H1 (cell line): ENCODE data around the gene ASZ1. TPM values are rescaled to one million over a fixed set of nuclear protein-coding genes. Genes with fewer than 3 reads are reported as not detected.

Experiments used
- CTCF ChIA-PET: fragments of 300-600 bp; sonication (Branson Sonifier 250); formaldehyde crosslinking; loops from one replicate; lab custom pipeline; 2021; ENCODE audit not compliant: partially characterized antibody; lab: Charles Lee
- POLR2A ChIA-PET: fragments of 300-600 bp; sonication (Branson Sonifier 250); formaldehyde crosslinking; loops from one replicate; lab custom pipeline; 2021; ENCODE audit warnings: inconsistent platforms; ENCODE audit not compliant: partially characterized antibody; lab: Charles Lee
- DNase-seq, 2 experiments: peaks; one replicate each; pipeline versions ENCODE4 v3.0.0 to v3.0.0-alpha.2; 2010 to 2022; ENCODE audit warnings: low spot score in 2 of 2, low read depth in 1 of 2, mixed read lengths in 1 of 2
- FAIRE-seq: peaks from 2 replicates; lab custom pipeline; 2011; peaks lifted over from hg19 to GRCh38; lab: Jason Lieb, UNC
- H2AFZ ChIP-seq: 2 replicates; pipeline ENCODE4 v1.8.1; 2012; ENCODE audit warnings: low read length, inconsistent platforms
- H2AK5ac ChIP-seq: 2 replicates; pipeline ENCODE4 v1.6.1; 2013; ENCODE audit warnings: low read depth, low read length
- H2BK120ac ChIP-seq: replicated peaks from 2 replicates; pipeline ENCODE3; 2013; ENCODE audit warnings: low read depth, low read length, inconsistent platforms
- H2BK12ac ChIP-seq: 2 replicates; pipeline ENCODE4 v1.6.1; 2013; ENCODE audit warnings: low read depth, low read length
- H2BK15ac ChIP-seq: 2 replicates; pipeline ENCODE4 v1.6.1; 2013; ENCODE audit warnings: low read length
- H2BK20ac ChIP-seq: 2 replicates; pipeline ENCODE4 v1.6.1; 2013; ENCODE audit warnings: low read length
- H2BK5ac ChIP-seq: 2 replicates; pipeline ENCODE4 v1.6.1; 2013; ENCODE audit warnings: low read depth, low read length
- H3K14ac ChIP-seq: 2 replicates; pipeline ENCODE4 v1.6.1; 2013; ENCODE audit warnings: inconsistent platforms; ENCODE audit not compliant: insufficient read length
- H3K18ac ChIP-seq: 2 replicates; pipeline ENCODE4 v1.6.1; 2013; ENCODE audit warnings: low read length; ENCODE audit errors: extremely low read depth
- H3K23ac ChIP-seq: 2 replicates; pipeline ENCODE4 v1.6.1; 2013; ENCODE audit warnings: inconsistent platforms; ENCODE audit not compliant: insufficient read length
- H3K23me2 ChIP-seq: 2 replicates; pipeline ENCODE4 v1.6.1; 2013; ENCODE audit warnings: low read depth, low read length
- H3K27ac ChIP-seq: 2 replicates; pipeline ENCODE4 v1.6.1; 2011; ENCODE audit warnings: low read depth, low read length, inconsistent platforms
- H3K27me3 ChIP-seq, 4 experiments: replicated peaks in 1 of 4; 1 replicate in 1 of 4; 2 replicates in 3 of 4; pipeline versions ENCODE4 v1.6.1 to v1.8.1; 2011 to 2013; ENCODE audit warnings: low read length in 3 of 4, mild to moderate bottlenecking in 3 of 4, inconsistent platforms in 2 of 4, mixed read lengths in 2 of 4, moderate library complexity in 1 of 4; ENCODE audit not compliant: control insufficient read depth in 3 of 4, insufficient read depth in 3 of 4; ENCODE audit errors: extremely low read depth in 1 of 4
- H3K36me3 ChIP-seq, 4 experiments: 2 replicates each; pipeline versions ENCODE4 v1.6.1 to v1.8.1; 2011 to 2013; ENCODE audit warnings: mild to moderate bottlenecking in 4 of 4, low read length in 3 of 4, moderate library complexity in 2 of 4, control low read depth in 1 of 4, inconsistent platforms in 1 of 4; ENCODE audit not compliant: insufficient read depth in 4 of 4, control insufficient read depth in 2 of 4
- H3K4ac ChIP-seq: replicated peaks from 2 replicates; pipeline ENCODE3; 2013; ENCODE audit warnings: low read length, low read depth, mixed read lengths, inconsistent platforms; ENCODE audit not compliant: insufficient read length
- H3K4me1 ChIP-seq, 4 experiments: replicated peaks in 1 of 4; 1 replicate in 1 of 4; 2 replicates in 3 of 4; pipeline versions ENCODE4 v1.6.1 to v1.8.1; 2011 to 2013; ENCODE audit warnings: low read length in 3 of 4, inconsistent platforms in 2 of 4, mixed read lengths in 1 of 4; ENCODE audit not compliant: insufficient read depth in 4 of 4, control insufficient read depth in 3 of 4
- H3K4me2 ChIP-seq, 2 experiments: 2 replicates each; pipeline versions ENCODE4 v1.6.1 to v1.8.1; 2011 to 2013; ENCODE audit warnings: low read depth in 2 of 2, low read length in 2 of 2, control low read depth in 1 of 2, inconsistent platforms in 1 of 2, mild to moderate bottlenecking in 1 of 2; ENCODE audit not compliant: insufficient read depth in 1 of 2
- H3K4me3 ChIP-seq, 4 experiments: fragments of 200-600, 300-600 bp in 1 of 4; sonication (generic), shearing (Covaris generic), sonication (Bioruptor Twin) in 1 of 4; 2 replicates each; pipeline versions ENCODE4 v1.5.1 to v1.8.1; 2011 to 2016; ENCODE audit warnings: low read length in 4 of 4, low read depth in 3 of 4, control low read depth in 2 of 4, inconsistent platforms in 2 of 4, mild to moderate bottlenecking in 2 of 4, mixed read lengths in 1 of 4, moderate library complexity in 1 of 4; ENCODE audit not compliant: insufficient read depth in 2 of 4; ENCODE audit errors: extremely low read depth in 1 of 4
- H3K56ac ChIP-seq: replicated peaks from 2 replicates; pipeline ENCODE3; 2013; ENCODE audit warnings: low read depth, mild to moderate bottlenecking, mixed read lengths, low read length, inconsistent platforms; ENCODE audit not compliant: insufficient read length
- H3K79me1 ChIP-seq: 2 replicates; pipeline ENCODE4 v1.6.1; 2013; ENCODE audit warnings: low read depth, low read length, control low read depth
- H3K79me2 ChIP-seq, 2 experiments: 2 replicates each; pipeline versions ENCODE4 v1.6.1 to v1.8.1; 2012 to 2013; ENCODE audit warnings: low read length in 2 of 2, mild to moderate bottlenecking in 2 of 2, inconsistent platforms in 1 of 2; ENCODE audit not compliant: insufficient read depth in 2 of 2, control insufficient read depth in 1 of 2
- H3K9ac ChIP-seq, 4 experiments: replicated peaks in 1 of 4; 1 replicate in 1 of 4; 2 replicates in 3 of 4; pipeline versions ENCODE4 v1.6.1 to v1.8.1; 2011 to 2013; ENCODE audit warnings: low read depth in 3 of 4, low read length in 3 of 4, control low read depth in 2 of 4, mild to moderate bottlenecking in 2 of 4, moderate library complexity in 2 of 4, inconsistent platforms in 1 of 4; ENCODE audit errors: extremely low read depth in 1 of 4
- H3K9me3 ChIP-seq, 2 experiments: 2 replicates each; pipeline versions ENCODE4 v1.6.1 to v1.8.1; 2012 to 2013; ENCODE audit warnings: mild to moderate bottlenecking in 2 of 2, moderate library complexity in 2 of 2, control low read depth in 1 of 2, inconsistent platforms in 1 of 2, low read depth in 1 of 2, low read length in 1 of 2, mixed read lengths in 1 of 2; ENCODE audit not compliant: insufficient read depth in 2 of 2
- H4K20me1 ChIP-seq, 2 experiments: replicated peaks in 1 of 2; 2 replicates each; pipeline versions ENCODE3 to v1.8.1; 2011 to 2013; ENCODE audit warnings: inconsistent platforms in 2 of 2, low read length in 2 of 2, mild to moderate bottlenecking in 1 of 2; ENCODE audit not compliant: insufficient read depth in 2 of 2, control insufficient read depth in 1 of 2
- H4K5ac ChIP-seq: 2 replicates; pipeline ENCODE4 v1.6.1; 2013; ENCODE audit warnings: low read length, low read depth, mixed read lengths, inconsistent platforms; ENCODE audit not compliant: insufficient read length
- H4K8ac ChIP-seq: 2 replicates; pipeline ENCODE4 v1.8.0; 2013; ENCODE audit warnings: mild to moderate bottlenecking, moderate library complexity, low read length, inconsistent platforms; ENCODE audit not compliant: insufficient read depth; ENCODE audit errors: extremely low read depth
- H4K91ac ChIP-seq: replicated peaks from 2 replicates; pipeline ENCODE3; 2013; ENCODE audit warnings: low read length, mixed read lengths, inconsistent platforms; ENCODE audit not compliant: insufficient read length
- BACH1 ChIP-seq: IDR thresholded peaks from 2 replicates; pipeline ENCODE4 v1.6.1; 2012; ENCODE audit warnings: low read length, improper control_type of control experiment
- CBX8 ChIP-seq: fragments of 300-800, 300-1000 bp; sonication (generic); IDR thresholded peaks from 2 replicates; pipeline ENCODE4 v1.7.1; 2016; ENCODE audit warnings: low read depth, low read length, borderline replicate concordance
- CTBP2 ChIP-seq: IDR thresholded peaks from 2 replicates; pipeline ENCODE4 v1.7.0; 2011; ENCODE audit warnings: borderline replicate concordance, mild to moderate bottlenecking, moderate library complexity, mixed read lengths, low read length; ENCODE audit not compliant: insufficient read depth, insufficient read length
- EGR1 ChIP-seq: IDR thresholded peaks from 2 replicates; pipeline ENCODE4 v1.6.1; 2011; ENCODE audit warnings: low read depth, low read length, borderline replicate concordance
- EZH2 ChIP-seq: fragments of 200-600 bp; sonication (generic); IDR thresholded peaks from 2 replicates; pipeline ENCODE4 v1.7.1; 2012; ENCODE audit warnings: low read depth, mild to moderate bottlenecking, moderate library complexity, low read length, inconsistent platforms; ENCODE audit not compliant: severe bottlenecking
- HDAC6 ChIP-seq: IDR thresholded peaks from one replicate; pipeline ENCODE4 v1.7.1; 2012; ENCODE audit warnings: low read depth, mild to moderate bottlenecking, inconsistent platforms, low read length, moderate library complexity
- KDM1A ChIP-seq: fragments of 200-600, 300-600 bp; sonication (generic); IDR thresholded peaks from 2 replicates; pipeline ENCODE4 v1.7.1; 2016; ENCODE audit warnings: mild to moderate bottlenecking, low read length, borderline replicate concordance
- MAFK ChIP-seq: IDR thresholded peaks from 2 replicates; pipeline ENCODE4 v1.6.1; 2012; ENCODE audit warnings: low read depth, mild to moderate bottlenecking, improper control_type of control experiment, low read length
- RNF2 ChIP-seq: fragments of 200-900, 300-1000 bp; sonication (generic); IDR thresholded peaks from 2 replicates; pipeline ENCODE4 v1.7.1; 2016; ENCODE audit warnings: borderline replicate concordance, low read depth, mild to moderate bottlenecking, antibody characterized with exemption, low read length; ENCODE audit not compliant: poor library complexity, severe bottlenecking; ENCODE audit errors: missing control alignments
- SAP30 ChIP-seq: fragments of 300-600 bp; sonication (generic); IDR thresholded peaks from 2 replicates; pipeline ENCODE4 v1.7.1; 2012; ENCODE audit warnings: low read length, moderate library complexity, mild to moderate bottlenecking, inconsistent platforms; ENCODE audit not compliant: insufficient read depth, insufficient replicate concordance
- SP1 ChIP-seq: IDR thresholded peaks from 2 replicates; pipeline ENCODE4 v1.6.1; 2011; ENCODE audit warnings: low read depth, low read length
- SRF ChIP-seq: IDR thresholded peaks from 2 replicates; pipeline ENCODE4 v1.6.1; 2011; ENCODE audit warnings: mild to moderate bottlenecking, low read depth, low read length, moderate library complexity
- polyA plus RNA-seq, 7 experiments: library from polyadenylated mRNA; depleted of rRNA in 3 of 7; stranded (reverse) in 5 of 7; unstranded in 2 of 7; fragments of >200 nt in 5 of 7; fragments of 200-250 nt in 2 of 7; gene quantifications; 1 replicate in 5 of 7; 2 replicates in 1 of 7; 4 replicates in 1 of 7; pipeline versions ENCODE4 v1.2.1 to v1.2.3, GENCODE V29; 2011 to 2013; ENCODE audit warnings: missing spikeins in 2 of 7, mixed read lengths in 2 of 7
- total RNA-seq: library from RNA; stranded (reverse); fragmentation: NEBNext Ultra II Directional; extraction: Animal tissue kit (Norgen Biotek cat#: 25700); gene quantifications from 2 replicates; pipeline ENCODE4 v1.2.1, GENCODE V29; 2021

Gene ASZ1
- total and polyA plus RNA-seq, 2 of the 8 experiments (the other 6 are each of a cell fraction or from before 2014, with no cell fraction given): not detected

DNA sequence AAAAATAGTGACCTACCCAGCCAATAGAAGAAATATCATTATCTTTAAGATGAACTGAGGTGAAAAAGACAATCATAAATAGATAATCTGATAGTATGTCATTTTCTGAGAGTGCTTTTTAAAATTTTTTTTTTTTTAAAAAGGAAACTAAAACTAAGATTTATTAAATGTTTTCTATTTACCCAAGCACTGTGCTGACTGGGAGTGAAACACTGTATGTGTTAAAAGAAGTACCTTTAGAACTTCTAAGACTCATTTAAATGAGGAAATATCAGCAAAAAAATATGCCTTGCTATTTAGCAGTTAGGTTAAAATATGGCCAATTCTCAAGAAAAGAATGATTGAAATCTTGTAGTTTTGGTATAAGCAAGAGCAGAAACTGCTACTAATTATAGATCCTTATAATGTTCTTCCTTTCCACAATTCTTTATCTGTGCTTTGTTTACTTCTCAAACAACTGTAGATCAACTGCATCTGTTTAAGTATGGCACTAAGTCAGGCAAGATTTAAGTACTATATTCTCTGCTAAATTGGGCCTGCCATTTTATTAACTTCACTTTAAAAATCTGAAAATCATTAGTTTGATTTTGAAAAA lies 64.9 kb downstream of the ASZ1 start:
- no peaks in the 10 kb centered on the region; the same call in 1 of the 2 replicates for H3K23me2 ChIP-seq
- no peak for TF ChIP-seq EGR1
- TF ChIP-seq HDAC6: no peak
- TF ChIP-seq BACH1: no peak
- no peak for TF ChIP-seq SP1
- TF ChIP-seq SRF: no peak
- TF ChIP-seq EZH2: no peak
- TF ChIP-seq MAFK: no peak
- TF ChIP-seq CTBP2: no peak
- no peak for TF ChIP-seq CBX8
- no peak for TF ChIP-seq RNF2
- no peak for TF ChIP-seq SAP30
- TF ChIP-seq KDM1A: no peak

More for the DNA sequence above, 64.9 kb downstream of the ASZ1 start:
- Histone ChIP-seq H3K4ac (no peak overlapping the region), H2BK15ac (no peak overlapping the region), H3K27me3 (no peaks in the 10 kb centered on the region), H3K36me3 (no peaks in the 10 kb centered on the region), H3K79me2 (no peaks in the 10 kb centered on the region), H3K27ac (no peak overlapping the region), H2BK5ac (no peak overlapping the region), H3K4me1 (no peaks in the 10 kb centered on the region), H2BK120ac (no peak overlapping the region), H4K5ac (no peak overlapping the region), H4K8ac (no peak overlapping the region), H3K4me2 (no peak overlapping the region), H2BK20ac (no peak overlapping the region), H3K4me3 (no peak overlapping the region), H3K9ac (no peak overlapping the region), H3K23ac (no peak overlapping the region), H3K79me1 (no peaks in the 10 kb centered on the region), H3K14ac (no peak overlapping the region), H2AK5ac (no peak overlapping the region), H2AFZ (no peak overlapping the region), H3K56ac (no peak overlapping the region), H4K91ac (no peak overlapping the region), H2BK12ac (no peak overlapping the region), H4K20me1 (no peaks in the 10 kb centered on the region), H3K18ac (no peak overlapping the region), H3K9me3 (no peaks in the 10 kb centered on the region)
- FAIRE-seq (no peak), DNase-seq (no peak)
- ChIA-PET POLR2A (no interaction called here), CTCF (no interaction called here)
